Peyer's patch (tissue), 4 donors: ENCODE data around the gene SLC49A3.

ENCODE experiments used
- CTCF ChIP-seq, 6 experiments: fragments of 450-650 bp in 4 of 6; fragments of 200-600 bp in 2 of 6; sonication (generic) in 1 of 6; IDR thresholded peaks; one replicate each; pipeline ENCODE4 v1.5.1; 2017 to 2019; ENCODE audit warnings: antibody characterized with exemption in 6 of 6, mild to moderate bottlenecking in 3 of 6, moderate library complexity in 1 of 6
- POLR2A ChIP-seq, 2 donors: fragments of 450-650 bp; IDR thresholded peaks; one replicate each; pipeline ENCODE4 v1.5.1; 2017; ENCODE audit warnings: antibody characterized with exemption in 2 of 2, mild to moderate bottlenecking in 2 of 2, moderate library complexity in 2 of 2

- TF ChIP-seq CTCF (IDR thresholded peaks at IDR 0.05), result no peak
- no peak for TF ChIP-seq POLR2A (IDR thresholded peaks at IDR 0.05)
These were observed 46.6 kb upstream of the SLC49A3 start for GRCh38 chr4:735583-735982.
